ENCODE data around the gene KDM5A.

- TF ChIP-seq CTCF (IDR thresholded peaks at IDR 0.05 in 8 of 11, conservative IDR thresholded peaks at IDR 0.05 in 3 of 11) (no peak), POLR2AphosphoS5 (IDR thresholded peaks at IDR 0.05) (no peak)
These were observed 156.1 kb downstream of the KDM5A start for GRCh38 chr12:232731-233614.

All from spleen (tissue), 7 donors.